Body of pancreas (tissue), 4 donors: ENCODE results near the gene GLIS1. TPM values are rescaled to one million over a fixed set of nuclear protein-coding genes. Genes with fewer than 3 reads are reported as not detected.

Experiments used
- ATAC-seq: fragments of 150-250 bp; one replicate; pipeline ENCODE4 v1.9.1; 2016
- DNase-seq, 4 donors: peaks; one replicate each; pipeline ENCODE4 v3.0.0-alpha.2; 2019
- H3K27ac ChIP-seq, 4 donors: fragments of 200-600 bp; sonication (generic); 1 replicate in 3 of 4; 2 replicates in 1 of 4; pipeline versions ENCODE4 v1.5.1 to v1.6.1; 2016 to 2019; ENCODE audit warnings: mild to moderate bottlenecking in 1 of 4, mixed read lengths in 1 of 4, moderate library complexity in 1 of 4
- H3K27me3 ChIP-seq, 2 donors: fragments of 200-600 bp; sonication (generic); one replicate each; pipeline ENCODE4 v1.6.0; 2016; ENCODE audit warnings: mild to moderate bottlenecking in 1 of 2
- H3K36me3 ChIP-seq, 2 donors: fragments of 200-600 bp; sonication (generic); replicated peaks in 1 of 2; 2 replicates each; pipeline ENCODE4 v1.5.1; 2016; ENCODE audit warnings: low read depth in 2 of 2; ENCODE audit not compliant: insufficient read depth in 1 of 2
- H3K4me1 ChIP-seq: fragments of 200-600 bp; sonication (generic); one replicate; pipeline ENCODE4 v1.6.0; 2016
- H3K4me3 ChIP-seq, 2 donors: fragments of 200-600 bp; sonication (generic); 1 replicate in 1 of 2; 2 replicates in 1 of 2; pipeline ENCODE4 v1.5.1; 2016 to 2019
- H3K9me3 ChIP-seq, 3 donors: fragments of 200-600 bp; sonication (generic); 1 replicate in 2 of 3; 2 replicates in 1 of 3; pipeline ENCODE4 v1.5.1; 2016
- POLR2A ChIP-seq, 3 donors: fragments of 450-650 bp; IDR thresholded peaks; one replicate each; pipeline ENCODE4 v1.6.1; 2016; ENCODE audit warnings: antibody characterized with exemption in 3 of 3, mild to moderate bottlenecking in 2 of 3
- WGBS, 2 donors: methylation state at CpG; one replicate each; pipeline ENCODE4 v1.1.5; 2017; 5-methylcytosine and 5-hydroxymethylcytosine counted together
- intact Hi-C: fragments of 100-400 bp; cut with DNase I; formaldehyde crosslinking; loops from one replicate; pipeline ENCODE4 v1.15.1; 2023
- total RNA-seq, 2 donors: library from RNA; depleted of rRNA; stranded (reverse); fragments of >200 nt; gene quantifications; one replicate each; pipeline ENCODE4 v1.1.0, GENCODE V29; 2016
- TF ChIP-seq, protein P1 (sequence below), 7 experiments: fragments of 450-650 bp in 4 of 7; fragments of 200-600 bp in 3 of 7; sonication (generic) in 3 of 7; IDR thresholded peaks; one replicate each; pipeline ENCODE4 v1.5.1; 2016 to 2019; ENCODE audit warnings: antibody characterized with exemption in 7 of 7

The GLIS1 gene
- total RNA-seq, 2 donors from 2014 or later, result 0.33 TPM; not detected in 1

DNA sequence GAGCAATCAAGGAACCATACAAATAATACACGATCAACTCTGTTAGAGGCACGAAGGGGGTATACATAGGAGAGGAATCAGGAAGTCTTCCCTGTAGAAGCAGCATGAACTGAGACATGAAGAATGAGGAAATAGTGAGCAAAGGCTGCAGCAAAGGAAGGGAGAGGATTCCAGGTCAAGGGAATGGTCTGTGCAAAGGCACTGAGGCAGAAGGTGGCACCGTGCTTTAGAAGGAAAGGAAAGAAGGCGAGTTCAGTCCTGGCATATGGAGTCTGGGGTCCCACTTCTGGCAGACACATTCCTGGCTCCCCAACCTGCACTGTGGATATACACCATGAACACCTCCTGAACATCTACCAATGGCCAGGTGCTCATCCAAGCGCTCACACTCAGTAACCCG lies 56.1 kb downstream of the GLIS1 start:
- H3K27ac ChIP-seq, result no peak overlapping the region
- H3K4me1 ChIP-seq, result peaks cover 11% of the 10 kb centered on the region
- TF ChIP-seq, protein P1, sequence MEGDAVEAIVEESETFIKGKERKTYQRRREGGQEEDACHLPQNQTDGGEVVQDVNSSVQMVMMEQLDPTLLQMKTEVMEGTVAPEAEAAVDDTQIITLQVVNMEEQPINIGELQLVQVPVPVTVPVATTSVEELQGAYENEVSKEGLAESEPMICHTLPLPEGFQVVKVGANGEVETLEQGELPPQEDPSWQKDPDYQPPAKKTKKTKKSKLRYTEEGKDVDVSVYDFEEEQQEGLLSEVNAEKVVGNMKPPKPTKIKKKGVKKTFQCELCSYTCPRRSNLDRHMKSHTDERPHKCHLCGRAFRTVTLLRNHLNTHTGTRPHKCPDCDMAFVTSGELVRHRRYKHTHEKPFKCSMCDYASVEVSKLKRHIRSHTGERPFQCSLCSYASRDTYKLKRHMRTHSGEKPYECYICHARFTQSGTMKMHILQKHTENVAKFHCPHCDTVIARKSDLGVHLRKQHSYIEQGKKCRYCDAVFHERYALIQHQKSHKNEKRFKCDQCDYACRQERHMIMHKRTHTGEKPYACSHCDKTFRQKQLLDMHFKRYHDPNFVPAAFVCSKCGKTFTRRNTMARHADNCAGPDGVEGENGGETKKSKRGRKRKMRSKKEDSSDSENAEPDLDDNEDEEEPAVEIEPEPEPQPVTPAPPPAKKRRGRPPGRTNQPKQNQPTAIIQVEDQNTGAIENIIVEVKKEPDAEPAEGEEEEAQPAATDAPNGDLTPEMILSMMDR (IDR thresholded peaks at IDR 0.05), result no peak
- no peak for TF ChIP-seq POLR2A (IDR thresholded peaks at IDR 0.05)
- no peaks in the 10 kb centered on the region for H3K9me3 ChIP-seq
- DNase-seq (no peak), ATAC-seq (no peak)
- H3K36me3 ChIP-seq, result no peaks in the 10 kb centered on the region
- intact Hi-C loops, result no loop called here
- H3K27me3 ChIP-seq, result peaks cover 0 to 9% of the 10 kb centered on the region in 2 donors
- WGBS, 2 donors, result 64 to 84% methylated on average over 6 of the region's 6 CpGs
- H3K4me3 ChIP-seq, result no peak overlapping the region

- Histone ChIP-seq H3K36me3 (no peaks in the 10 kb centered on the region), H3K27ac (no peak overlapping the region), H3K4me1 (peaks cover 11% of the 10 kb centered on the region), H3K4me3 (no peak overlapping the region), H3K27me3 (peaks cover 0 to 9% of the 10 kb centered on the region in 2 donors), H3K9me3 (no peaks in the 10 kb centered on the region)
- 13 to 14% methylated on average over 12 to 15 of the region's 15 CpGs for WGBS, 2 donors
- ATAC-seq (peak; percentile 50), DNase-seq (peak; percentile 26 to 51 (median 44))
- intact Hi-C loops, result no loop called here
- TF ChIP-seq, protein P1 (IDR thresholded peaks at IDR 0.05), result peak; percentile 17 to 56 (median 43)
- TF ChIP-seq POLR2A (IDR thresholded peaks at IDR 0.05), result no peak
These were observed 56.8 kb downstream of the GLIS1 start for GRCh38 chr1:53681977-53682685.

GRCh38 chr1:53681351-53681976 lies 57.5 kb downstream of the GLIS1 start:
- no peak for ATAC-seq
- no peaks in the 10 kb centered on the region for H3K9me3 ChIP-seq
- H3K4me1 ChIP-seq, result peaks cover 11% of the 10 kb centered on the region
- DNase-seq, result no peak
- no peak overlapping the region for H3K4me3 ChIP-seq
- no peaks in the 10 kb centered on the region for H3K36me3 ChIP-seq
- H3K27ac ChIP-seq, result no peak overlapping the region
- H3K27me3 ChIP-seq, result peaks cover 0 to 9% of the 10 kb centered on the region in 2 donors
- intact Hi-C loops, result no loop called here
- no peak for TF ChIP-seq POLR2A (IDR thresholded peaks at IDR 0.05)
- TF ChIP-seq, protein P1 (IDR thresholded peaks at IDR 0.05), result no peak
- 55 to 57% methylated on average over 6 of the region's 6 CpGs for WGBS, 2 donors

DNA sequence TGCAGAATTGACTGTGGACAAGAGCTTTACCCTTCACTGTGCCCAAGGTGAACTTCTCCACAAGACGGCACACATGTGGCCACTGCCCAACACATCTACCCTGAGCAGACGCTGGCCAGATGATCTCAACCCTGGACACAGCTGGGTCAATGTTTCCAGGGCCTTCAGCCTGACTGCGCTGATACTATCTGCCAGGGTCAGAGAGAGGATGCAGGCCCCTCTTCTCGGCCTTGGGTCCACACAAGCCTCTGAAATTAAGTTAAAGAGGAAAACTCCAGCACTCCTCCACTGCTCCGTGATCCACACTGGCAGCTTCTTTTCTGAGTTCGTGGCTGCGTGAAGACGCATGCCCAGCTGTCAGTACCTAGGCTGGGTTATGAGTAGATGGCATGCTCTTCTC lies 58.1 kb downstream of the GLIS1 start:
- intact Hi-C loops, result no loop called here
- WGBS, 2 donors, result 80 to 84% methylated on average over 7 to 8 of the region's 8 CpGs
- Histone ChIP-seq H3K27me3 (peaks cover 0 to 6% of the 10 kb centered on the region in 2 donors), H3K36me3 (no peaks in the 10 kb centered on the region), H3K4me1 (peaks cover 10% of the 10 kb centered on the region), H3K4me3 (no peak overlapping the region), H3K9me3 (no peaks in the 10 kb centered on the region), H3K27ac (no peak overlapping the region)
- ATAC-seq (no peak), DNase-seq (no peak)
- no peak for TF ChIP-seq POLR2A (IDR thresholded peaks at IDR 0.05)
- TF ChIP-seq, protein P1 (IDR thresholded peaks at IDR 0.05), result no peak
